Right lobe of liver (tissue), 4 donors: ENCODE measurements around the gene PIGQ.

ENCODE experiments used
- POLR2A ChIP-seq: fragments of 450-650 bp; IDR thresholded peaks from one replicate; pipeline ENCODE4 v1.6.1; 2017; ENCODE audit warnings: antibody characterized with exemption, mild to moderate bottlenecking
- TF ChIP-seq, protein P1 (sequence below), 4 donors: fragments of 200-600 bp in 3 of 4; fragments of 450-650 bp in 1 of 4; IDR thresholded peaks; one replicate each; pipeline versions ENCODE4 v1.5.1 to v1.8.0; 2016 to 2022; ENCODE audit warnings: antibody characterized with exemption in 4 of 4, mild to moderate bottlenecking in 2 of 4
- donor health status: DM: no; HTN: no; CAD: no.
- donor health status: DM: no; HTN: no; CAD: no.
- donor health status: DM: no; HTN: yes; CAD: no.

DNA sequence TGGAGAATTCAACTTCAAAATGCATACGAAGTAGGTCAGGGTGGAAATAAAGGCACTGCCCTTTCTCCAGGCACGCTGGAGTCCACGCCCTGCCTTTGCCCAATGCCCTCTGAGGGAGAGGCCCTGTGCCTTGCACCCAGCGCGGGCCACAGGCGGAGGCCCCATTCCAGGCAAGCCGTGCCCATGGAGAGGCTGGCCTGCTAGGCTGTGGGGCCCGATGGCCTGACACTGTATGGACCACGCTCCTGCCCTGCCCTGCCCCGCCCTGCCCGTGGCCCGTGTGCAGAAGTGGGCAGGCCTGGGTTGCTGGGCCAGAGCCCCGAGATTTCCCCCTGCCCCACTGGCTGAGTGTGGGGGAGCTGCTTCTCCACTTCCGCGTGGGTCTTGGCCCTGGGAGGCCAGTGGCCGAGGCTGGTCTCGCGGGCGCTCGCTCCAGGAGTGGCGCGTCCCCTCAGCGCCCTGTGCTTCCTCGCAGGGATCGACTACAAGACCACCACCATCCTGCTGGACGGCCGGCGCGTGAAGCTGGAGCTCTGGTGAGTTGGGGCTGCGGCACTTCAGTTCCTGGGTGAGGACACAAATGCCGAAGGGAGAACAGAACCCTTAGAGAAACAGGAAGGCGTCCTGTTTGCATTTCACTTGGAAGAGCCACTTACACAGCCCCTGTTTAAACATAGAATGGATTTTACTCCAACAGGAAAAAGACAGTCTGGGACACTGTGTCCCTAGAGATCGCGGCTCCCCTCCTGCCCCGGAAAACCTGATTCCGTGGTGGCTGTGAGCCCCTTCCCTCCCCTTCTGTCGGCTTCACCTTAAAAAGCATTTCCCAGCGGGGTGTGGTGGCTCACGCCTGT lies 47.2 kb downstream of the PIGQ start:
- TF ChIP-seq, protein P1, sequence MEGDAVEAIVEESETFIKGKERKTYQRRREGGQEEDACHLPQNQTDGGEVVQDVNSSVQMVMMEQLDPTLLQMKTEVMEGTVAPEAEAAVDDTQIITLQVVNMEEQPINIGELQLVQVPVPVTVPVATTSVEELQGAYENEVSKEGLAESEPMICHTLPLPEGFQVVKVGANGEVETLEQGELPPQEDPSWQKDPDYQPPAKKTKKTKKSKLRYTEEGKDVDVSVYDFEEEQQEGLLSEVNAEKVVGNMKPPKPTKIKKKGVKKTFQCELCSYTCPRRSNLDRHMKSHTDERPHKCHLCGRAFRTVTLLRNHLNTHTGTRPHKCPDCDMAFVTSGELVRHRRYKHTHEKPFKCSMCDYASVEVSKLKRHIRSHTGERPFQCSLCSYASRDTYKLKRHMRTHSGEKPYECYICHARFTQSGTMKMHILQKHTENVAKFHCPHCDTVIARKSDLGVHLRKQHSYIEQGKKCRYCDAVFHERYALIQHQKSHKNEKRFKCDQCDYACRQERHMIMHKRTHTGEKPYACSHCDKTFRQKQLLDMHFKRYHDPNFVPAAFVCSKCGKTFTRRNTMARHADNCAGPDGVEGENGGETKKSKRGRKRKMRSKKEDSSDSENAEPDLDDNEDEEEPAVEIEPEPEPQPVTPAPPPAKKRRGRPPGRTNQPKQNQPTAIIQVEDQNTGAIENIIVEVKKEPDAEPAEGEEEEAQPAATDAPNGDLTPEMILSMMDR (IDR thresholded peaks at IDR 0.05) = no peak
- no peak for TF ChIP-seq POLR2A
